SK-N-MC (cell line): ENCODE measurements around the gene GAST.

Experiments
- EZH2 ChIP-seq: fragments of 200-600 bp; sonication (generic); IDR thresholded peaks from one replicate; pipeline ENCODE4 v1.6.1; 2017; ENCODE audit warnings: antibody characterized with exemption
- POLR2AphosphoS5 ChIP-seq: IDR thresholded peaks from 2 replicates; pipeline ENCODE4 v1.6.1; 2012; ENCODE audit warnings: mild to moderate bottlenecking, low read depth, low read length, borderline replicate concordance

- TF ChIP-seq EZH2 (no peak), POLR2AphosphoS5 (no peak)
These were observed 38.7 kb downstream of the GAST start for GRCh38 chr17:41750862-41751261.
